Body of pancreas (tissue), 4 donors: ENCODE results near the gene TBC1D14. TPM values are rescaled to one million over a fixed set of nuclear protein-coding genes. Genes with fewer than 3 reads are reported as not detected.
A peak's percentile ranks its signal among the peaks of the same experiment; 100 is the strongest.

Source experiments
- ATAC-seq: fragments of 150-250 bp; one replicate; pipeline ENCODE4 v1.9.1; 2016
- DNase-seq, 4 donors: peaks; one replicate each; pipeline ENCODE4 v3.0.0-alpha.2; 2019
- H3K27ac ChIP-seq, 4 donors: fragments of 200-600 bp; sonication (generic); 1 replicate in 3 of 4; 2 replicates in 1 of 4; pipeline versions ENCODE4 v1.5.1 to v1.6.1; 2016 to 2019; ENCODE audit warnings: mild to moderate bottlenecking in 1 of 4, mixed read lengths in 1 of 4, moderate library complexity in 1 of 4
- H3K27me3 ChIP-seq, 2 donors: fragments of 200-600 bp; sonication (generic); one replicate each; pipeline ENCODE4 v1.6.0; 2016; ENCODE audit warnings: mild to moderate bottlenecking in 1 of 2
- H3K36me3 ChIP-seq, 2 donors: fragments of 200-600 bp; sonication (generic); replicated peaks in 1 of 2; 2 replicates each; pipeline ENCODE4 v1.5.1; 2016; ENCODE audit warnings: low read depth in 2 of 2; ENCODE audit not compliant: insufficient read depth in 1 of 2
- H3K4me1 ChIP-seq: fragments of 200-600 bp; sonication (generic); one replicate; pipeline ENCODE4 v1.6.0; 2016
- H3K4me3 ChIP-seq, 2 donors: fragments of 200-600 bp; sonication (generic); 1 replicate in 1 of 2; 2 replicates in 1 of 2; pipeline ENCODE4 v1.5.1; 2016 to 2019
- H3K9me3 ChIP-seq, 3 donors: fragments of 200-600 bp; sonication (generic); 1 replicate in 2 of 3; 2 replicates in 1 of 3; pipeline ENCODE4 v1.5.1; 2016
- CTCF ChIP-seq, 7 experiments: fragments of 450-650 bp in 4 of 7; fragments of 200-600 bp in 3 of 7; sonication (generic) in 3 of 7; IDR thresholded peaks; one replicate each; pipeline ENCODE4 v1.5.1; 2016 to 2019; ENCODE audit warnings: antibody characterized with exemption in 7 of 7
- POLR2A ChIP-seq, 3 donors: fragments of 450-650 bp; IDR thresholded peaks; one replicate each; pipeline ENCODE4 v1.6.1; 2016; ENCODE audit warnings: antibody characterized with exemption in 3 of 3, mild to moderate bottlenecking in 2 of 3
- WGBS, 2 donors: methylation state at CpG; one replicate each; pipeline ENCODE4 v1.1.5; 2017; 5-methylcytosine and 5-hydroxymethylcytosine counted together
- intact Hi-C: fragments of 100-400 bp; cut with DNase I; formaldehyde crosslinking; loops from one replicate; pipeline ENCODE4 v1.15.1; 2023
- total RNA-seq, 2 donors: library from RNA; depleted of rRNA; stranded (reverse); fragments of >200 nt; gene quantifications; one replicate each; pipeline ENCODE4 v1.1.0, GENCODE V29; 2016

The TBC1D14 gene, protein sequence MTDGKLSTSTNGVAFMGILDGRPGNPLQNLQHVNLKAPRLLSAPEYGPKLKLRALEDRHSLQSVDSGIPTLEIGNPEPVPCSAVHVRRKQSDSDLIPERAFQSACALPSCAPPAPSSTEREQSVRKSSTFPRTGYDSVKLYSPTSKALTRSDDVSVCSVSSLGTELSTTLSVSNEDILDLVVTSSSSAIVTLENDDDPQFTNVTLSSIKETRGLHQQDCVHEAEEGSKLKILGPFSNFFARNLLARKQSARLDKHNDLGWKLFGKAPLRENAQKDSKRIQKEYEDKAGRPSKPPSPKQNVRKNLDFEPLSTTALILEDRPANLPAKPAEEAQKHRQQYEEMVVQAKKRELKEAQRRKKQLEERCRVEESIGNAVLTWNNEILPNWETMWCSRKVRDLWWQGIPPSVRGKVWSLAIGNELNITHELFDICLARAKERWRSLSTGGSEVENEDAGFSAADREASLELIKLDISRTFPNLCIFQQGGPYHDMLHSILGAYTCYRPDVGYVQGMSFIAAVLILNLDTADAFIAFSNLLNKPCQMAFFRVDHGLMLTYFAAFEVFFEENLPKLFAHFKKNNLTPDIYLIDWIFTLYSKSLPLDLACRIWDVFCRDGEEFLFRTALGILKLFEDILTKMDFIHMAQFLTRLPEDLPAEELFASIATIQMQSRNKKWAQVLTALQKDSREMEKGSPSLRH
- total RNA-seq: 10 to 100 TPM; 10.5 to 20.0 TPM

- Histone ChIP-seq H3K9me3 (no peaks in the 10 kb centered on the region), H3K36me3 (no peaks in the 10 kb centered on the region), H3K27ac (peak within 1 kb of the TSS; percentile 84 to 100 (median 99)), H3K27me3 (no peaks in the 10 kb centered on the region), H3K4me1 (peaks cover 31% of the 10 kb centered on the region), H3K4me3 (peak within 1 kb of the TSS; percentile 57 to 67)
- WGBS, 2 donors: 0% methylated on average over 6 to 59 of the region's 108 CpGs
- ATAC-seq (peak; percentile 93), DNase-seq (peak; percentile 88 to 90 (median 90))
- intact Hi-C loops: loop anchor here (5.0 kb wide), 1 partner anchor 163 kb away; no protein-coding TSS in a partner anchor
- TF ChIP-seq POLR2A (IDR thresholded peaks at IDR 0.05) (peak; percentile 50 to 64 (median 60)), CTCF (IDR thresholded peaks at IDR 0.05) (peak in 4 of 7 experiments; percentile 13 to 35 (median 24))
Observed at GRCh38 chr4:6909113-6909969, at the start of gene TBC1D14. Gene TBC1D14 (plus strand): TSS chr4:6909826. CDS start chr4:6923390, 13,564 bp downstream.

DNA sequence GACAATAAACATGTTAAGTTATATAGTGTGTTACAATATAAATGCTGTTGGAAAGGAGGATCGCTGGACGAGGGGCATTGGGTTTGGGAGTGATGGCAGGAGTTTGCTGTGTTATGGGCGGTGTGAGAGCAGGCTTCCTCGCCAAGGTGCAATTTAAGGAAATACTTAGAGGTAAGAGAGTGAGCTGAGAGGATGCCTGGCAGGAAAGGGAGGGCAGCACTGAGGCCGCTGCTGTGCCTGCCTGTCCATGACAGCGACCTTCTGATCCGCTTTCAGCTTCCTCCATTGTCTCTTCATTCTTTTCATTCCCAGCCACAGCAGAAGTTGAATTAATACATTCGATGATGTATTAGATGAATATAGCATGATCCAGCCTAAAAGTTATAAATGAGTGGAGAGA is 41.2 kb upstream of the TBC1D14 start:
- WGBS, 2 donors: 96% methylated on average over 8 of the region's 8 CpGs
- ATAC-seq: no peak
- no peak overlapping the region for H3K4me3 ChIP-seq
- H3K4me1 ChIP-seq: no peaks in the 10 kb centered on the region
- H3K27ac ChIP-seq: no peak overlapping the region
- intact Hi-C loops: no loop called here
- peaks cover 0 to 6% of the 10 kb centered on the region in 2 donors for H3K36me3 ChIP-seq
- no peak for TF ChIP-seq CTCF (IDR thresholded peaks at IDR 0.05)
- no peak for TF ChIP-seq POLR2A (IDR thresholded peaks at IDR 0.05)
- H3K9me3 ChIP-seq: no peaks in the 10 kb centered on the region
- H3K27me3 ChIP-seq: no peaks in the 10 kb centered on the region
- no peak for DNase-seq

GRCh38 chr4:6869944-6870343 is 39.7 kb upstream of the TBC1D14 start:
- 90 to 96% methylated on average over 2 of the region's 2 CpGs for WGBS, 2 donors
- ATAC-seq (no peak), DNase-seq (no peak)
- Histone ChIP-seq H3K27me3 (no peaks in the 10 kb centered on the region), H3K27ac (no peak overlapping the region), H3K36me3 (peaks cover 0 to 6% of the 10 kb centered on the region in 2 donors), H3K4me3 (no peak overlapping the region), H3K9me3 (no peaks in the 10 kb centered on the region), H3K4me1 (no peaks in the 10 kb centered on the region)
- intact Hi-C loops: loop anchor here (5.0 kb wide), 1 partner anchor 143 kb away; no protein-coding TSS in a partner anchor
- no peak for TF ChIP-seq POLR2A (IDR thresholded peaks at IDR 0.05)
- no peak for TF ChIP-seq CTCF (IDR thresholded peaks at IDR 0.05)

- H3K27me3 ChIP-seq: no peaks in the 10 kb centered on the region
- H3K4me1 ChIP-seq: no peaks in the 10 kb centered on the region
- TF ChIP-seq CTCF (IDR thresholded peaks at IDR 0.05): no peak
- no peak for TF ChIP-seq POLR2A (IDR thresholded peaks at IDR 0.05)
- no peak for DNase-seq
- H3K27ac ChIP-seq: no peak overlapping the region
- H3K4me3 ChIP-seq: no peak overlapping the region
- H3K36me3 ChIP-seq: peaks cover 0 to 8% of the 10 kb centered on the region in 2 donors
- no peaks in the 10 kb centered on the region for H3K9me3 ChIP-seq
- ATAC-seq: no peak
- intact Hi-C loops: loop anchor here (5.0 kb wide), 1 partner anchor 146 kb away; no protein-coding TSS in a partner anchor
Observed at GRCh38 chr4:6873291-6873690, 36.3 kb upstream of the TBC1D14 start.
